22Rv1 (cell line): ENCODE results near the gene SPIRE2.
"Not testable (repeated sequence)": the region's sequence is repeated elsewhere in the genome, so short reads cannot be mapped to it uniquely, and the experiment has no call there.

Source experiments
- H3K27ac ChIP-seq: fragments of 450-650 bp; 2 replicates; pipeline ENCODE4 v1.5.1; 2017
- CTCF ChIP-seq: fragments of 450-650 bp; IDR thresholded peaks from 2 replicates; pipeline ENCODE4 v1.5.1; 2017; ENCODE audit warnings: mild to moderate bottlenecking
- ZFX ChIP-seq: fragments of 450-650 bp; IDR thresholded peaks from 2 replicates; pipeline ENCODE4 v1.6.1; 2017; ENCODE audit warnings: antibody characterized with exemption, borderline replicate concordance

SPIRE2 gene

GRCh38 chr16:89908236-89908635 is 80.0 kb downstream of the SPIRE2 start:
- no peak overlapping the region for H3K27ac ChIP-seq
- TF ChIP-seq ZFX (no peak), CTCF (no peak)

DNA sequence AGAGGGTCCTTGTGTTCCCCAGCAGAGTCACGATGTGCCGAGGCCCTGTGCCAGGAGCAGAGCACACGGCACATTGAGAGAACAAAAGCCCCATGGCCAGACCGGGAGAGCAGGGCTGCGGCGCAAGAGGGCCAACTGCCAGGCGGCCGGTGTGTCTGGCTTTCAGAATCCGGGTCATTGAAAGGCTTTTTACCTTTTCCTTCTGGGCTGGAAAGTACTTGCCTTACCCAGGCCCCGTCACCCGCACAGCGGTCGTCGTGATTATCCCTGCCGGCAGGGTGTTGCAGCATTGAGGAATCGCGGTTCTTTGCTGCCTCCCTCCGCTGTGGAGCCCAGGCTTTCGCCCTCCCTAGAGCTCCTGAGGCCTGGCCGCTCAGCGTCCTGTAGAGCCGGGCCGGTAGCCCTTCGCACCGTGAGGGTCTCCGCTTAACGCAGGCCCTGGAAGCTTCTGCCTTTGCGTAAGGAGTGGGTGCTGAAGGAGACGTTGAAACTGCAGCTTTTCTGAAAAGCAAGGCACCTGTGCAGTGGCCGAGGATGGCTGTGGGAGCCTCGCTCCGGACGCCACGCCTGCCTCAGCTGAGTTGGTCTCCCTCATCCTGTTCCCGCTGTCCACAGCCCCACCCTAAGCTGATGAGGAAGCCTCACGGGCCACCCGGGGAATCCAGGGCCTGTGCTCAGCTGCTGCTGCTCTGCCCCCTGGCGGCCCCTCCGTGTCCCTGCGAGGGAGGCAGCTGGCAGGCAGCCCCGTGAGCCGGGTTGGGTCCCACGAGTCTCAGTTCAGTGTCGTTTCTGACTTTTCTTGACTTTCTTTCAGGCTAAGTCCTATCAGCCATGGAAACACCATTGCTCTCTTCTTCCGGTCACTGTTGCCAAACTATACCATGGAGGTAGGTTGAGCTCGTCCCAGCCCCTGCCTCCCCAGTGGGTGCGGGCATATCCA is 81.8 kb downstream of the SPIRE2 start:
- TF ChIP-seq CTCF (peak; percentile 95), ZFX (no peak)
- H3K27ac ChIP-seq: peak overlapping the region; percentile 35

GRCh38 chr16:89910717-89911354 is 82.6 kb downstream of the SPIRE2 start:
- peak overlapping the region; percentile 35; the same call in 1 of the 2 replicates for H3K27ac ChIP-seq
- no peak for TF ChIP-seq ZFX

- H3K27ac ChIP-seq: no peak overlapping the region
- TF ChIP-seq CTCF (no peak), ZFX (no peak)
Observed at GRCh38 chr16:89911375-89911774, 83.1 kb downstream of the SPIRE2 start.

DNA sequence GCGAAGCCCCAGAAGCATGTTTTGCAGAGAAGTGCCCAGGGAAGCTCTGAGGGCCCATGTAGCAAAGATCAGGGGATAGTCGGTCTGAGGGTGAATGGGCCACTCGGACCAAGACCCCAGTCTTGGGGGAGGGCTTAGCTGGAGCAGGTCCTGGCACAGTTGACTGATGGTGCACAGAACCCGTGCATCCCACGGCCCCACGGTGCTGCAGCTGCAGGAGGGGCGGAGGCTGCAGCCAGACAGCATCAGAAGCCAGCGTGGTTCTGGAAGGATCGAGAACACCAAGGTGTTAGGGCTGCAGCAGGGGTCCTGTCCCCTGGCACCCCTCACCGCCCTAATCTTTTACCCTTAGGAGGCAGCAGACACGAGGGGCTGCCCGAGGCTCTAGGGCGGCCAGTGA is 83.9 kb downstream of the SPIRE2 start:
- no peak for TF ChIP-seq ZFX
- TF ChIP-seq CTCF: no peak
- no peak overlapping the region for H3K27ac ChIP-seq

GRCh38 chr16:89912627-89913026 is 84.4 kb downstream of the SPIRE2 start:
- no peak for TF ChIP-seq ZFX
- TF ChIP-seq CTCF: no peak
- no peak overlapping the region for H3K27ac ChIP-seq

- no peak overlapping the region for H3K27ac ChIP-seq
- TF ChIP-seq CTCF: no peak
- TF ChIP-seq ZFX: no peak
Observed at GRCh38 chr16:89913408-89914387, 85.4 kb downstream of the SPIRE2 start.

DNA sequence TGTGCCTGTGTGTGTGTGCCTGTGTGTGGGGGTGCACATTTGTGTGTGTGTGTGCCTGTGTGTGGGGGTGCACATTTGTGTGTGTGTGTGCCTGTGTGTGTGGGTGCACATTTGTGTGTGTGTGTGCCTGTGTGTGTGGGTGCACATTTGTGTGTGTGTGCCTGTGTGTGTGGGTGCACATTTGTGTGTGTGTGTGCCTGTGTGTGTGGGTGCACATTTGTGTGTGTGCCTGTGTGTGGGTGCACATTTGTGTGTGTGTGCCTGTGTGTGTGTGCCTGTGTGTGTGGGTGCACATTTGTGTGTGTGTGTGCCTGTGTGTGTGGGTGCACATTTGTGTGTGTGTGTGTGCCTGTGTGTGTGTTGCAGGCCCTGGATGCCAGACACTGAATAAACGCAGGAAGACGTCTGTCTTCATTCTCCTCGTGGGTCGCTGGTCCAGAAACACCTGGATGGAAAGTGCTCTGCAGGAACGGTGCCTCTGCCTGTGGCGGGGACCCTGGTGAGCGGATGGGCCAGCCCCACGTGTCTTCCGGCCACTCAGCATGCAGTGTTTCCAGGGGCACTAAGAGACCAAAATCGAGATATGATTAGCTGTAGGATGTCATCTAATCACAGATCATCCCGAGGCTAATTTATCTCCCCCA is 86.5 kb downstream of the SPIRE2 start:
- not testable (repeated sequence) for H3K27ac ChIP-seq
